C4-2B (cell line): ENCODE results near the gene CCN2.
"Not testable (repeated sequence)": the region's sequence is repeated elsewhere in the genome, so short reads cannot be mapped to it uniquely, and the experiment has no call there.

Experiments
- H3K27ac ChIP-seq: fragments of 450-650 bp; 2 replicates; pipeline ENCODE4 v1.5.1; 2017
- CTCF ChIP-seq: fragments of 450-650 bp; conservative IDR thresholded peaks from 2 replicates; pipeline ENCODE4 v1.5.1; 2017; ENCODE audit warnings: mild to moderate bottlenecking
- ZFX ChIP-seq: fragments of 450-650 bp; IDR thresholded peaks from 2 replicates; pipeline ENCODE4 v1.6.1; 2017

The CCN2 gene

GRCh38 chr6:131917763-131918649 lies 33.2 kb downstream of the CCN2 start:
- TF ChIP-seq CTCF = no peak
- TF ChIP-seq ZFX = no peak
- H3K27ac ChIP-seq = no peak overlapping the region

GRCh38 chr6:131917318-131917717 lies 33.9 kb downstream of the CCN2 start:
- H3K27ac ChIP-seq = no peak overlapping the region
- TF ChIP-seq ZFX (no peak), CTCF (no peak)

DNA sequence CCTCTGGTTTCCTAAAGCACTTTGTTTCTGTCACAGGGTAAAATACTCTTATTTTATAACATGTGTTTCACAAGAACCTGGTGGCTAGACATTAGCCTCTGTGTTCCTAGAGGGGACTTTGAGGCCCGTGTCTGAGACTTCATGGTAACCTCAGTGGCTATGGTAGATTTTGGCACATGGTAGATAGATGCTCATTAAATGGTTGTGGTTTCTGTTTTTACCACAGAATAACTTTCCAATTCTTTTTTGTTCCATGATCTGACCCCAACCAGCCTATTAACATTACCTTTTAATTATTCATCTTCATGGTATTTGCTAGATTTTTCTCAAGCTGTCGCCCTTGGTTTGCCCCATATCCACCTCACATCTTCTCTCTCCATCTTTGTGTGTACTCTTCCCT lies 34.3 kb downstream of the CCN2 start:
- H3K27ac ChIP-seq = no peak overlapping the region
- TF ChIP-seq ZFX (no peak), CTCF (no peak)

DNA sequence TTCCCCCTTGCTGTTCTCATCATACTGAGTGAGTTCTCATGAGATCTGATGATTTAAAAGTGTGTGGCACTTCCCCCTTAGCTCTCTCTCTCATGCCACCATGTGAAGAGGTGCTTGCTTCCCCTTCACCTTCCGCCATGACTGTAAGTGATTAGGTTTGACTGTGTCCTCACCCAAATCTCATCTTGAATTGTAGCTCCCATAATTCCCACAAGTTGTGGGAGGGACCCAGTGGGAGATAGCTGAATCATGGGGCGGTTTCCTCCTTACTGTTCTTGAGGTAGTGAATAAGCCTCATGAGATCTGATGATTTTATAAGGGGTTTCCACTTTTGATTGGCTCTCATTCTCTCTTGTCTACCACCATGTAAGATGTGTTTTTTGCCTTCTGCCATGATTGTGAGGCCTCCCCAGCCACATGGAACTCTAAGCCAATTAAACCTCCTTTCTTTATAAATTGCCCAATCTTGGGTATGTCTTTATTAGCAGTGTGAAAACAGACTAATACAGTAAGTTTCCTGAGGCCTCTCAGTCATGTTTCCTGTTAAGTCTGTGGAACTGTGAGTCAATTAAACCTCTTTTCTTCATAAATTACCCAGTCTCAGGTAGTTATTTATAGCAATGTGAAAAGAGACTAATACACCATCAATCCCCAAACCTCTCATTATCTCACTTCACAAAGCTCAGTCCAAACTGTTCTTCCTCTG lies 34.9 kb downstream of the CCN2 start:
- H3K27ac ChIP-seq = not testable (repeated sequence)

DNA sequence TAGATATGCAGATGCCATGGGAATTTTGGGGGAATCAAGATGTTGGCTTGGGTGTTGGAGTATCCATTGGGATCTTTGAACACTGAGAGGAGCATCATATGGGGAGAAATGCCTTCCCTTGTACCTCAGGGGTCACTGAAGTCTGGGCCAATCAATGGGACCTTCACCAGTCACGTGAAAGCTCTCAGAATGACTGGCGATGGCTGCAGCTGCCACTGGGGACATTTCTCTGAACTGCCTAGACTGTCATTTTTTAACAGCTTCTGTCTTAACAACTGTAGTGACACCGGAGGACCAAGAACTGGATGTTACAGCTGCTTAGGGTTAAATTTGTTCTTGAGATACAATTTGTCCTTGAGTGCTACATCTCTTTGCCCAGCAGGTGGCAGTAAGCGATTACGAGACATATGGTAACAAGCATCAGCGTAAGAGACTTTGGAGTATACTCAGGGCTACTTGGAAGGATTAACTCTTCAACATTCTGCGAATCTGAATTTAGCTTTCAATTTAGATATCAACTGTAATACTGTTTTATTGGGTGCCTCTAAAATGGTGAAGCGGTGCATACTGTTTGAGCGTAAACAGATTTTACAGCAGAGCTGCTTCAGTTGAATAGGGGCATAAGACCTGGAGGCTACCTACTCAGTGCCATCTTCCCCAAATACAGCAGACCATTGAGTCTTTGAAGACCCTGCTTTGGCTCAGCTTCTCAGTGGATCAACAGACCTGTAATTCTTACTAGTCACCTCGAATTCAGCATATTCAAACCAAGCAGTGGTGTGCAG lies 36.0 kb downstream of the CCN2 start:
- TF ChIP-seq CTCF (peak; percentile 86), ZFX (no peak)
- H3K27ac ChIP-seq = no peak overlapping the region

DNA sequence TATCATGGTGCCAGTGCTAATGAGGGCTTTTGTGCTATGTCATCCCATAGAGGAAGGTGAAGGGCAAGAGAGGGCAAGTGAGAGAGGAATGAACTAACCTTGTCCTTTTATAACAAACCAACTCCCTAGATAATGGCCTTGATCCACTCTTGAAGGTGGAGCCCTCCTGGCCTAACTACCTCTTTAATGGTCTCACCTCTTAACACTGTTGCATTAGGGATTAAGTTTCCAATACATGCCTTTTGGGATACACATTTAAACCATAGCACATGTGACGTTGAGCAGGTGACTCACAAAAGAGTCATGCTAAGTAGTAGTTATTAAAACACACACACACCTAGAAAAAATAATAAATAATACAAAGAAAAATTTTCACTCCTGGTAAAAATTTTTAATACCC lies 36.9 kb downstream of the CCN2 start:
- no peak for TF ChIP-seq ZFX
- no peak for TF ChIP-seq CTCF
- no peak overlapping the region for H3K27ac ChIP-seq

GRCh38 chr6:131911951-131912350 lies 39.2 kb downstream of the CCN2 start:
- no peak overlapping the region for H3K27ac ChIP-seq
- TF ChIP-seq ZFX = no peak
- no peak for TF ChIP-seq CTCF
